ENCODE measurements around the gene HGF. TPM values are rescaled to one million over a fixed set of nuclear protein-coding genes. Genes with fewer than 3 reads are reported as not detected.

Gene HGF
- total and polyA plus RNA-seq, 8 donors: 0.60 to 10.7 (median 6.6) TPM

DNA sequence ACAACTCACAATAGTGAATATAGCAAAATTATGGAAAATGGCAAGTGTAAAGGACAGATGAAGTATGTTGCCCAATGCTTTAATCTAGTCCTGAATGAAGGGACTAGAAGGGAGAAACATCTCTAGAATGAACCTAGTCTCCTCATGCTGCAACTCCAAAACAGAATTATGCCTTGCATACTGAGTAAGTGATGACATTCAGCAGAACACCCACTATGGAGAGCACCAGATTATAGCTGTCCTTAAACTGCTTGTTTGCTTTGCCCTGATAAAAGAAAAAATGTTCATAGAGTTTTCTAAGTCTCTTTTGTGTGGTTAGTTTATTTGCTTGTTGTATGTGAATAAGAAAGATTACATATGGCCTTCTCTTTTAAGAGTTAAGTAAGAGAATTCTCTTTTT lies 7.8 kb upstream of the HGF start:
- no peaks in the 10 kb centered on the region for H3K27me3 ChIP-seq
- no peak for DNase-seq
- no peak overlapping the region for H3K27ac ChIP-seq
- TF ChIP-seq POLR2AphosphoS5 (IDR thresholded peaks at IDR 0.05) (no peak), EP300 (IDR thresholded peaks at IDR 0.05) (no peak), POLR2A (IDR thresholded peaks at IDR 0.05) (no peak)
- H3K36me3 ChIP-seq: no peaks in the 10 kb centered on the region
- intact Hi-C loops (cut with DNase I; ENCODE audit: low total_unique reads): no loop called here
- H3K4me3 ChIP-seq: no peak overlapping the region
- peaks cover 0 to 12% (median 0%) of the 10 kb centered on the region in 4 donors for H3K4me1 ChIP-seq
- no peaks in the 10 kb centered on the region for H3K9me3 ChIP-seq

DNA sequence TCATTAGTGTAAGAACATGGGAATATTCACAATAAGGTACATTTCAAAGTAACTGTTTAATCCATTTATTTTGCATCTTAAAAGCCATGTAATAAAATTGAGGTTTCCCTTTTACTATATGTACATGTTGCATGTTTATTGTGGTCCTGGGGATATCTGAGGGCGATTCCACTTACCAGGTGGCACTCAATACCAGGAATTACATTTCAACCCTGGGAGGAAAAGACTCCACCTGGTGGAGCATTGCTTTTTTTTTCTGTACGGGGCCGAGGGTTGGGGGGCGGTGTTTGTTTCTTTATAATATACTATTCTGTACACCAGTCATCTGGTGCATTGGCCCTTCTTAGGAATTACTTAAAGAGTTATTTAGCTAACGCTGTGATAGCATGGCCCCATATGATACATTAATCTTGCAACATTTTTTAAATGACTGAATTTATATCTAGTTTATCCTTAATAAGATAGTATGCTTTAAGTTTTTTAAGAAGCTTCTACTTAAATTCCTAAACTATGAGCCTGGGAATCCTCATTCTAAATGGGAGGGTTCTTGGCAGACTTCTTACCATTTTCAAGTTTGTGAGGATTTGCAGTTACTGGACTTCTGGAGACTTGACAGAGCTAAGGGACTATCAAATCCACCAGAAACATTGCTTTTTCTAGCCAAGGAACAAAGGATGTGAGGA lies 7.2 kb upstream of the HGF start:
- TF ChIP-seq, protein P1, sequence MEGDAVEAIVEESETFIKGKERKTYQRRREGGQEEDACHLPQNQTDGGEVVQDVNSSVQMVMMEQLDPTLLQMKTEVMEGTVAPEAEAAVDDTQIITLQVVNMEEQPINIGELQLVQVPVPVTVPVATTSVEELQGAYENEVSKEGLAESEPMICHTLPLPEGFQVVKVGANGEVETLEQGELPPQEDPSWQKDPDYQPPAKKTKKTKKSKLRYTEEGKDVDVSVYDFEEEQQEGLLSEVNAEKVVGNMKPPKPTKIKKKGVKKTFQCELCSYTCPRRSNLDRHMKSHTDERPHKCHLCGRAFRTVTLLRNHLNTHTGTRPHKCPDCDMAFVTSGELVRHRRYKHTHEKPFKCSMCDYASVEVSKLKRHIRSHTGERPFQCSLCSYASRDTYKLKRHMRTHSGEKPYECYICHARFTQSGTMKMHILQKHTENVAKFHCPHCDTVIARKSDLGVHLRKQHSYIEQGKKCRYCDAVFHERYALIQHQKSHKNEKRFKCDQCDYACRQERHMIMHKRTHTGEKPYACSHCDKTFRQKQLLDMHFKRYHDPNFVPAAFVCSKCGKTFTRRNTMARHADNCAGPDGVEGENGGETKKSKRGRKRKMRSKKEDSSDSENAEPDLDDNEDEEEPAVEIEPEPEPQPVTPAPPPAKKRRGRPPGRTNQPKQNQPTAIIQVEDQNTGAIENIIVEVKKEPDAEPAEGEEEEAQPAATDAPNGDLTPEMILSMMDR (IDR thresholded peaks at IDR 0.05): no peak
- TF ChIP-seq POLR2AphosphoS5 (IDR thresholded peaks at IDR 0.05) (no peak), POLR2A (IDR thresholded peaks at IDR 0.05) (no peak), EP300 (IDR thresholded peaks at IDR 0.05) (no peak)
- H3K4me3 ChIP-seq: no peak overlapping the region
- no peak for DNase-seq
- peaks cover 0 to 12% (median 0%) of the 10 kb centered on the region in 4 donors for H3K4me1 ChIP-seq
- H3K27ac ChIP-seq: no peak overlapping the region
- H3K27me3 ChIP-seq: no peaks in the 10 kb centered on the region
- H3K36me3 ChIP-seq: no peaks in the 10 kb centered on the region
- intact Hi-C loops (cut with DNase I; ENCODE audit: low total_unique reads): no loop called here
- WGBS, 5 donors: 61 to 74% (median 65%) methylated on average over 5 of the region's 5 CpGs
- no peaks in the 10 kb centered on the region for H3K9me3 ChIP-seq

DNA sequence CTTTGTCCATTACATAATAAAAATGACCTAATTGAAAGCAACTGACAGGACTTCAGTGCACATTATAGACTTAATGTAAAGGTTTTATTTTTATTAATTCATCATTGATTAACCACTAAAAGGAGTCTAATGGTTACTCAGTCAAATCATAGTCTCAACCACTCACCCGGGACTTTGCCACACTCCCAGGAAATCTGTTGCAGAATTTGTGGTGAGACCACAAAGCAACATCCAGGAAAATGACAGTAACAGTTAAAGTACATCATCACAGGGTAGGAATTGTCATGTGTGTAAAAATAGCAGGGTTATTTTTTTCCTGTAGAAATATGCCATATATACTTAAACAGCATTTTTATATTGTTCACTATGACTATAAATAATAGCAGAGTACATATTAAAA lies 6.3 kb upstream of the HGF start:
- Histone ChIP-seq H3K9me3 (no peaks in the 10 kb centered on the region), H3K27me3 (no peaks in the 10 kb centered on the region), H3K4me3 (no peak overlapping the region), H3K27ac (no peak overlapping the region), H3K4me1 (peaks cover 0 to 5% (median 0%) of the 10 kb centered on the region in 4 donors), H3K36me3 (no peaks in the 10 kb centered on the region)
- DNase-seq: no peak
- intact Hi-C loops (cut with DNase I; ENCODE audit: low total_unique reads): no loop called here
- no peak for TF ChIP-seq POLR2AphosphoS5 (IDR thresholded peaks at IDR 0.05)
- no peak for TF ChIP-seq POLR2A (IDR thresholded peaks at IDR 0.05)
- no peak for TF ChIP-seq EP300 (IDR thresholded peaks at IDR 0.05)
- TF ChIP-seq, protein P1 (IDR thresholded peaks at IDR 0.05): no peak
- WGBS, 5 donors: 63 to 80% (median 73%) methylated on average over 1 of the region's 1 CpG

DNA sequence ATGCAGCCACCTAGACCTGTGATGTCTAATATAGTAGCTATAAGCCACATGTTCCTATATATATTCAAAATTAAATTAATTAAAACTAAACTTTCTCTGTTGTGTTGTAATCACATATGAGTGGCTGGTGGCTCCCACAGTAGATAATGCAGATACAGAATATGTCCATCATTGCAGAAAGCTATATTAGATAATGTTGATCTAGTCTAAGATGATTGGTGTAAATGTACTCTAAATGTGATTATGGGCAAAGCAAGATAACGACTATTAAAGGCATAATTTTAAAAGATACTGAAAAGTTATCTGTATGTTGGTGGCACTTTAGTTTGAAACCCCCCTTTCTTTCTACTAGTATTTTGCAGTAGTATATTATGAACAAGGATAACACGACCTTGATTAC lies 5.7 kb upstream of the HGF start:
- Histone ChIP-seq H3K27me3 (no peaks in the 10 kb centered on the region), H3K4me3 (no peak overlapping the region), H3K36me3 (no peaks in the 10 kb centered on the region), H3K27ac (no peak overlapping the region), H3K4me1 (peaks cover 0 to 7% (median 2%) of the 10 kb centered on the region in 4 donors), H3K9me3 (no peaks in the 10 kb centered on the region)
- intact Hi-C loops (cut with DNase I; ENCODE audit: low total_unique reads): no loop called here
- WGBS, 5 donors: 60 to 69% (median 64%) methylated on average over 2 of the region's 2 CpGs
- TF ChIP-seq POLR2AphosphoS5 (IDR thresholded peaks at IDR 0.05): no peak
- TF ChIP-seq POLR2A (IDR thresholded peaks at IDR 0.05): no peak
- no peak for TF ChIP-seq EP300 (IDR thresholded peaks at IDR 0.05)
- TF ChIP-seq, protein P1 (IDR thresholded peaks at IDR 0.05): no peak
- no peak for DNase-seq

DNA sequence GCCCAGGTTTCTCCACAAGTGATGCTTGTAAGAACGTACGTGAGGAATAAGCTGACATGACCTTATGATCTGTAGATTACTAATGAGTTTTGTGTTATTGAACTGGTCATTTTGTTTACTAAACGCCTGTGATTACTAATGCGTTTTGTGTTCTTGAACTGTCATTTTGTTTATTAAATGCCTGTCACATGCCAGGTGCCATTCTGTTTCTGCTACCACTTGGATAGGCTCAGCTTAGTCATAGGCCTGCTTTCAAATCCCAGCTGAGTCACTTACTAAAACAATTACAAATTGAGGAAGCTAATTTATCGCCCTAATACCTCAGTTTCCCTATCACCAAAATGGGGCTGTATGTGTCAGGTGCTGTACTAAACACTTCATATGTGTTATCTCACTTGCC lies 4.7 kb upstream of the HGF start:
- Histone ChIP-seq H3K27ac (no peak overlapping the region), H3K27me3 (no peaks in the 10 kb centered on the region), H3K36me3 (no peaks in the 10 kb centered on the region), H3K4me3 (no peak overlapping the region), H3K4me1 (peaks cover 0 to 17% (median 8%) of the 10 kb centered on the region in 4 donors), H3K9me3 (no peaks in the 10 kb centered on the region)
- 65 to 83% (median 69%) methylated on average over 5 of the region's 5 CpGs for WGBS, 5 donors
- intact Hi-C loops (cut with DNase I; ENCODE audit: low total_unique reads): no loop called here
- no peak for DNase-seq
- TF ChIP-seq EP300 (IDR thresholded peaks at IDR 0.05) (no peak), POLR2A (IDR thresholded peaks at IDR 0.05) (no peak), POLR2AphosphoS5 (IDR thresholded peaks at IDR 0.05) (no peak)
- TF ChIP-seq, protein P1 (IDR thresholded peaks at IDR 0.05): no peak

Data from stomach (tissue), 9 donors.